Activated CD8-positive, alpha-beta memory T cell treated with anti-CD3 and anti-CD28 coated beads, Interleukin-2, amount 50 U/mL, for 48 hours (primary cell): ENCODE results near the gene RHAG.
"Not testable (repeated sequence)": the region's sequence is repeated elsewhere in the genome, so short reads cannot be mapped to it uniquely, and the experiment has no call there.

Experiments
- DNase-seq: peaks from one replicate; pipeline ENCODE4 v3.0.0-alpha.2; 2020

Gene RHAG

GRCh38 chr6:49635480-49635879, 1.2 kb downstream of the RHAG start:
- DNase-seq: no peak

- no peak for DNase-seq
Measured at GRCh38 chr6:49634836-49635218, 1.8 kb downstream of the RHAG start.

- DNase-seq: no peak
Measured at GRCh38 chr6:49634092-49634835, 2.4 kb downstream of the RHAG start.

- DNase-seq: no peak
Measured at GRCh38 chr6:49633541-49633940, 3.1 kb downstream of the RHAG start.

- no peak for DNase-seq
Measured at GRCh38 chr6:49632727-49633126, 3.9 kb downstream of the RHAG start.

GRCh38 chr6:49629485-49630088, 7.1 kb downstream of the RHAG start:
- not testable (repeated sequence) for DNase-seq

- no peak for DNase-seq
Measured at GRCh38 chr6:49626811-49627210, 9.8 kb downstream of the RHAG start.

GRCh38 chr6:49618257-49618656, 18.4 kb downstream of the RHAG start:
- no peak for DNase-seq

GRCh38 chr6:49614144-49614543, 22.5 kb downstream of the RHAG start:
- DNase-seq: not testable (repeated sequence)

- no peak for DNase-seq
Measured at GRCh38 chr6:49609285-49609684, 27.4 kb downstream of the RHAG start.

- not testable (repeated sequence) for DNase-seq
Measured at GRCh38 chr6:49608275-49608674, 28.4 kb downstream of the RHAG start.

- DNase-seq: no peak
Measured at GRCh38 chr6:49607391-49607982, 29.2 kb downstream of the RHAG start.

- DNase-seq: no peak
Measured at GRCh38 chr6:49606721-49607390, 29.8 kb downstream of the RHAG start.

- DNase-seq: not testable (repeated sequence)
Measured at GRCh38 chr6:49604080-49604479, 32.6 kb downstream of the RHAG start.

- not testable (repeated sequence) for DNase-seq
Measured at GRCh38 chr6:49587262-49587661, 49.4 kb downstream of the RHAG start.

GRCh38 chr6:49582529-49582928, 54.1 kb downstream of the RHAG start:
- DNase-seq: no peak

- DNase-seq: no peak
Measured at GRCh38 chr6:49579649-49580048, 57.0 kb downstream of the RHAG start.

GRCh38 chr6:49576618-49577017, 60.0 kb downstream of the RHAG start:
- no peak for DNase-seq

GRCh38 chr6:49570474-49571079, 66.1 kb downstream of the RHAG start:
- DNase-seq: no peak

- no peak for DNase-seq
Measured at GRCh38 chr6:49565855-49566254, 70.8 kb downstream of the RHAG start.

- no peak for DNase-seq
Measured at GRCh38 chr6:49565261-49565660, 71.4 kb downstream of the RHAG start.

- DNase-seq: no peak
Measured at GRCh38 chr6:49564552-49564951, 72.1 kb downstream of the RHAG start.
